GM12891 (cell line): Measurements from ENCODE around the gene EEF2.

Source experiments
- POLR2A ChIP-seq: IDR thresholded peaks from 2 replicates; pipeline ENCODE4 v1.6.1; 2011; ENCODE audit warnings: low read depth, low read length, control low read depth
- POLR2AphosphoS5 ChIP-seq: IDR thresholded peaks from 2 replicates; pipeline ENCODE4 v1.6.1; 2011; ENCODE audit warnings: low read depth, low read length, control low read depth
- SPI1 ChIP-seq: IDR thresholded peaks from 2 replicates; pipeline ENCODE4 v1.6.1; 2011; ENCODE audit warnings: low read depth, low read length, control low read depth
- TAF1 ChIP-seq: IDR thresholded peaks from 2 replicates; pipeline ENCODE4 v1.6.1; 2011; ENCODE audit warnings: low read depth, low read length, control low read depth

DNA sequence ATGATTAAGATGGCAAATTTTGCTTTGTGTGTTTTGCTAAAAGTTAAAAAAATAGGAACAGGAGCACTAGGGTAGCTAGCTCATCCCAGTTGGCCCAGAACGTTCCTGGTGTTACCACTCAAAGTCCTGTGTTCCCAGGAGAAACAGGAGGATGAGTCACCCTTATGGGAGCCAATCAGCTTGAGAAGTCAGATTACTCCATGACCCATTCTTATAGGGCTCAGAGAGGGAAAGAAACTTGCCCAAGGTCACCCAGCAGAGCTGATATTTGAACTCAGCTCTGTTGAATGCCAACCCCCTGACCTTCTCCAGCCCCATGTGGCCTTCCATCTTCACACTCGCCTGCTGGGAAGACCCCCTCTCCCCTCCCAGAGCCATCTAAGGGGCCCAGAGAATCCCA, 39.4 kb downstream of the EEF2 start:
- TF ChIP-seq POLR2A, result no peak
- TF ChIP-seq TAF1, result no peak
- no peak for TF ChIP-seq POLR2AphosphoS5
- TF ChIP-seq SPI1, result no peak
